K562 (cell line): ENCODE results near the gene VDAC1. TPM values are rescaled to one million over a fixed set of nuclear protein-coding genes. Genes with fewer than 3 reads are reported as not detected.

ENCODE experiments used
- AFF1 ChIP-seq, 2 experiments: fragments of 450-650 bp; IDR thresholded peaks; 2 replicates each; pipeline ENCODE4 v1.6.1; 2018; ENCODE audit warnings: mild to moderate bottlenecking in 2 of 2, low read depth in 1 of 2; ENCODE audit not compliant: partially characterized antibody in 2 of 2
- BCLAF1 ChIP-seq, 2 experiments: fragments of 450-650 bp in 1 of 2; IDR thresholded peaks; 2 replicates each; pipeline ENCODE4 v1.6.1; 2011 to 2017; ENCODE audit warnings: low read depth in 2 of 2, antibody characterized with exemption in 1 of 2, borderline replicate concordance in 1 of 2, low read length in 1 of 2, mild to moderate bottlenecking in 1 of 2, mixed read lengths in 1 of 2; ENCODE audit not compliant: control insufficient read depth in 1 of 2
- BCOR ChIP-seq: fragments of 450-650 bp; IDR thresholded peaks from 2 replicates; pipeline ENCODE4 v1.6.1; 2016
- CBFB ChIP-seq: sonication (generic); formaldehyde crosslinking; IDR thresholded peaks from 2 replicates; pipeline ENCODE4 v1.4.0; 2020; ENCODE audit warnings: mild to moderate bottlenecking, missing genetic modification reagents
- CBX5 ChIP-seq: IDR thresholded peaks from 2 replicates; pipeline ENCODE4 v1.6.1; 2014; ENCODE audit warnings: low read depth, borderline replicate concordance
- CCAR2 ChIP-seq: fragments of 200-400 bp; formaldehyde crosslinking; IDR thresholded peaks from 2 replicates; pipeline ENCODE4 v1.6.1; 2017; ENCODE audit warnings: mild to moderate bottlenecking, low read depth, low read length
- CEBPB ChIP-seq: fragments of 450-650 bp; IDR thresholded peaks from 2 replicates; pipeline ENCODE4 v1.6.1; 2016; ENCODE audit warnings: missing genetic modification characterization, missing compliant biosample characterization
- FOXK2 ChIP-seq, 2 experiments: fragments of 450-650 bp; IDR thresholded peaks in 1 of 2; conservative IDR thresholded peaks in 1 of 2; 2 replicates each; pipeline ENCODE4 v1.6.1; 2016; ENCODE audit warnings: low read depth in 2 of 2, mild to moderate bottlenecking in 1 of 2
- FOXM1 ChIP-seq, 2 experiments: fragments of 450-650 bp in 1 of 2; sonication (generic) in 1 of 2; formaldehyde crosslinking in 1 of 2; IDR thresholded peaks; 2 replicates each; pipeline versions ENCODE4 v1.6.1 to v1.9.0; 2017 to 2022; ENCODE audit warnings: low read depth in 2 of 2, mild to moderate bottlenecking in 2 of 2, missing genetic modification reagents in 1 of 2, moderate library complexity in 1 of 2
- KDM5B ChIP-seq: fragments of 200-600 bp; sonication (generic); IDR thresholded peaks from 2 replicates; pipeline ENCODE4 v1.6.1; 2012; ENCODE audit warnings: low read depth, mild to moderate bottlenecking, moderate library complexity, low read length, control low read depth, inconsistent platforms; ENCODE audit not compliant: insufficient replicate concordance
- MYBL2 ChIP-seq, 2 experiments: fragments of 450-650 bp in 1 of 2; sonication (generic) in 1 of 2; formaldehyde crosslinking in 1 of 2; IDR thresholded peaks; 2 replicates each; pipeline versions ENCODE4 v1.6.1 to v1.8.1; 2017 to 2022; ENCODE audit warnings: borderline replicate concordance in 1 of 2, inconsistent platforms in 1 of 2, low read depth in 1 of 2, mild to moderate bottlenecking in 1 of 2, missing genetic modification reagents in 1 of 2, moderate library complexity in 1 of 2
- NR4A1 ChIP-seq, 2 experiments: fragments of 250-450 bp in 1 of 2; fragments of 450-650 bp in 1 of 2; sonication (Bioruptor Pico) in 1 of 2; IDR thresholded peaks; 2 replicates each; pipeline versions ENCODE4 v1.4.0 to v1.6.1; 2016 to 2020; ENCODE audit warnings: mild to moderate bottlenecking in 2 of 2, missing compliant biosample characterization in 1 of 2, missing genetic modification characterization in 1 of 2, moderate library complexity in 1 of 2
- POU5F1 ChIP-seq: fragments of 150-350 bp; IDR thresholded peaks from 2 replicates; pipeline ENCODE4 v1.6.1; 2014; ENCODE audit warnings: borderline replicate concordance, low read length, low read depth, mild to moderate bottlenecking; ENCODE audit not compliant: partially characterized antibody
- RBM22 ChIP-seq: fragments of 200-400 bp; formaldehyde crosslinking; IDR thresholded peaks from 2 replicates; pipeline ENCODE4 v1.6.1; 2018; ENCODE audit warnings: low read length, low read depth; ENCODE audit not compliant: poor library complexity, severe bottlenecking
- RCOR1 ChIP-seq, 2 experiments: IDR thresholded peaks; 2 replicates each; pipeline ENCODE4 v1.6.1; 2012; ENCODE audit warnings: low read depth in 2 of 2, low read length in 2 of 2, borderline replicate concordance in 1 of 2, improper control_type of control experiment in 1 of 2
- TEAD4 ChIP-seq, 2 experiments: sonication (generic) in 1 of 2; formaldehyde crosslinking in 1 of 2; IDR thresholded peaks; 2 replicates each; pipeline versions ENCODE4 v1.6.1 to v1.8.0; 2012 to 2022; ENCODE audit warnings: borderline replicate concordance in 1 of 2, inconsistent platforms in 1 of 2, low read length in 1 of 2, mild to moderate bottlenecking in 1 of 2, missing genetic modification reagents in 1 of 2
- ZNF347 ChIP-seq: fragments of 450-650 bp; formaldehyde crosslinking; IDR thresholded peaks from 2 replicates; pipeline ENCODE4 v1.4.0; 2020; ENCODE audit warnings: low read depth, mild to moderate bottlenecking, moderate library complexity
- ZSCAN29 ChIP-seq: fragments of 450-650 bp; IDR thresholded peaks from 2 replicates; pipeline ENCODE4 v1.6.1; 2017
- polyA plus RNA-seq, 8 experiments: library from polyadenylated mRNA; depleted of rRNA in 4 of 8; stranded (reverse) in 5 of 8; unstranded in 3 of 8; fragments of >200 nt; fragmentation: Nextera tagmentation in 2 of 8; fragmentation: Illumina TruSeq in 1 of 8; extraction: Ambion mirVana in 2 of 8; extraction: Trizol in 1 of 8; gene quantifications; 2 replicates each; pipeline versions ENCODE4 v1.2.1 to v1.2.3, GENCODE V29; 2011 to 2014; ENCODE audit warnings: inconsistent platforms in 1 of 8, missing spikeins in 1 of 8
- total RNA-seq, 7 experiments: library from RNA; depleted of rRNA in 6 of 7; stranded (reverse); fragments of >200 nt in 6 of 7; fragmentation: Illumina TruSeq in 2 of 7; extraction: Trizol in 2 of 7; gene quantifications; 2 replicates each; pipeline versions ENCODE4 v1.2.1 to v1.2.3, GENCODE V29; 2011 to 2021; ENCODE audit warnings: low replicate concordance in 1 of 7

VDAC1 gene
- total and polyA plus RNA-seq, 9 of the 15 experiments (the other 6 are each of a cell fraction or from before 2014, with no cell fraction given): 168 to 366 (median 293) TPM

- TF ChIP-seq AFF1 (IDR thresholded peaks at IDR 0.05; ENCODE audit: low read depth in 1 of 2, partially characterized antibody in 2 of 2) (peak in 1 of 2 experiments; percentile 19), CBX5 (no peak), MYBL2 (IDR thresholded peaks at IDR 0.05; ENCODE audit: low read depth) (no peak), MYBL2 (CRISPR knock-in tag; IDR thresholded peaks at IDR 0.05; ENCODE audit: borderline replicate concordance) (no peak), RBM22 (no peak), BCLAF1 (IDR thresholded peaks at IDR 0.05; ENCODE audit: borderline replicate concordance in 1 of 2, control insufficient read depth in 1 of 2, low read depth in 2 of 2, low read length in 1 of 2) (no peak), NR4A1 (CRISPR knock-in tag; IDR thresholded peaks at IDR 0.05) (no peak), NR4A1 (tag; IDR thresholded peaks at IDR 0.05) (0 out of 2 replicates have a peak, but pooled peaks have one; percentile 21), TEAD4 (IDR thresholded peaks at IDR 0.05; ENCODE audit: low read length) (peak; percentile 83), TEAD4 (CRISPR knock-in tag; IDR thresholded peaks at IDR 0.05; ENCODE audit: borderline replicate concordance) (no peak), FOXM1 (IDR thresholded peaks at IDR 0.05; ENCODE audit: low read depth) (0 out of 2 replicates have a peak, but pooled peaks have one; percentile 25), FOXM1 (CRISPR knock-in tag; IDR thresholded peaks at IDR 0.05; ENCODE audit: low read depth) (no peak), KDM5B (no peak), CBFB (no peak), FOXK2 (conservative IDR thresholded peaks at IDR 0.05 in 1 of 2, IDR thresholded peaks at IDR 0.05 in 1 of 2; ENCODE audit: low read depth in 2 of 2) (0 out of 4 replicates have a peak, but pooled peaks of 1 of the 2 experiments have one; percentile 18), BCOR (no peak), ZNF347 (no peak), RCOR1 (IDR thresholded peaks at IDR 0.05; ENCODE audit: borderline replicate concordance in 1 of 2, low read depth in 2 of 2, low read length in 2 of 2) (peak in 1 of 2 experiments; percentile 69; a peak in 2 of 4 replicates), CEBPB (tag) (no peak), POU5F1 (no peak), ZSCAN29 (no peak), CCAR2 (no peak)
These were observed 68.1 kb downstream of the VDAC1 start (continued) for GRCh38 chr5:133936651-133937015.
